Fibroblast of the conjunctiva (primary cell): ENCODE results near the gene RBMS1.
"Not testable (repeated sequence)": the region's sequence is repeated elsewhere in the genome, so short reads cannot be mapped to it uniquely, and the experiment has no call there.

Experiments used
- DNase-seq: peaks from one replicate; pipeline ENCODE4 v3.0.0-alpha.2; 2010; ENCODE audit warnings: low read depth

Gene RBMS1

GRCh38 chr2:160469621-160470204 is 23.9 kb downstream of the RBMS1 start:
- DNase-seq: no peak

DNA sequence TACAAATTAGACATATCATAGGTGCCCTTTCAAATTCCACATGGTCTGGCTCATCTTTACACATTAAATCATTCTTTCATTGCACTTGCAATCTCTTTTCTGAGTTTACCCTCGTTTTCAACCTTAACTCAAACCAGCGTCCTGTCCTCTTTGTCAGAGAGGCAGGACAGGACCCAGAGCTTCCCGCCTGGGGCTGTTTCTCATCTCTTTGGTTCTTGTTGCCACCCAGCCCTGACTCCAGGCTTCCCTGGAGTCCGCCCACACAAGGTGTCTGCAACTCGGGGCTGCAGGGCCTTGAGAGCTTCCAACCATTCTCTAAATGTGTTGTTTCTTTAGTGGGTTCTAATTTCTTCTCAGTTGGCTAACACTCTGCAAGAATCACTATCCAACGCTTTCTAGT is 24.4 kb downstream of the RBMS1 start:
- DNase-seq: no peak

DNA sequence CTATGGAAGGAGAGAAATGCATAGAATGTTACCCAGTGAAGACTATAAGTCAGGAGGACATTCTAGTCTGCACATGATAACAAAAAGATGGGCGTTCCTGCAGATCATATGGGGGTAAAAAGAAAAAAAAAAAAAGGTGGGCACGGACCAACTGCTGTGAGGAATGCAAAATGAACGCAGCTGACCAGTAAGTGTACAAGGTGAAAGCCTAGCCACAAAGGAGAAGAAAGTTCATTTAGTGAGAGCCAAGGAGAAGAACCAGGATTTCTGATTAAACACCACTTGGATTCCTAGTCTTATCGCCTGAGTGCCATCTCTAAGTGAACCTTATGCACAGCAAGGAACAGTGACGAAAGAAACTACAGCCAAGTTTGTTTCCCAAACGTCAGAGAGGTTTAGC is 26.5 kb downstream of the RBMS1 start:
- no peak for DNase-seq

GRCh38 chr2:160465406-160465805 is 28.2 kb downstream of the RBMS1 start:
- no peak for DNase-seq

DNA sequence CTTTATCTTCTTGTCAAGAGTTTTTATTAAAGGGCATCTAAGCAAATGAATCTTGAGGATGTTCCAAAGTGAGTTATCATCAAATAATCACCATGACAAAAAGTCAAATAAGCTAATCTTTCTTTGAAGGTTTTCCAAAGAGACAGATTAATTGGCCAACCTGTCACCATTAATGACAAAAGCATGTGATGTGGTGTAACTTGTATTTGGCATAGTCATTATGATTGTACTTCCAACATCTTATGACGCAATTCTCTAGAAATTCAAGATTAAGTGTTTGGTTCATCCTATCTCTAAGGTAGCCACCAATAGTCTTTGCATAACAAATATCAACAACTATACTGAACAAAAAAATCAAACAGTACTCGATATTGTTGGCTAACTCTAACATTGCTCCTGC is 28.6 kb downstream of the RBMS1 start:
- DNase-seq: no peak

DNA sequence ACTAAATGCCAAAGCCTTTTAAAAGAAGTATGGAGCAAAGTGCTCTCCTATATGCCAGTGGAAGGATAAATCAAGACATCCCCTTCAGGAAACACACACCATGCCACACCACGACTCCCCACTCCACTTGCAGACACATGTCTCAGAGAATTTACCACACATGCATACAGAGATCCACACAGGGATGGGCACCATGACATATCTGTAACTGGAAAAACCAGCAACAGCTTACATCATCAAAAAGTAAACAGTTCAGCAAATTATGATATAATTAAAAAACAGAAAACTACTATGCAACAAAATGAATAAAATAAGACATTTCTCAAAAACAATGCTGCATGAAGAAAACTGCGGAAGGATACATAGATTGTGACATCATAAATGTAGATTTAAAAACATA is 29.6 kb downstream of the RBMS1 start:
- DNase-seq: no peak

DNA sequence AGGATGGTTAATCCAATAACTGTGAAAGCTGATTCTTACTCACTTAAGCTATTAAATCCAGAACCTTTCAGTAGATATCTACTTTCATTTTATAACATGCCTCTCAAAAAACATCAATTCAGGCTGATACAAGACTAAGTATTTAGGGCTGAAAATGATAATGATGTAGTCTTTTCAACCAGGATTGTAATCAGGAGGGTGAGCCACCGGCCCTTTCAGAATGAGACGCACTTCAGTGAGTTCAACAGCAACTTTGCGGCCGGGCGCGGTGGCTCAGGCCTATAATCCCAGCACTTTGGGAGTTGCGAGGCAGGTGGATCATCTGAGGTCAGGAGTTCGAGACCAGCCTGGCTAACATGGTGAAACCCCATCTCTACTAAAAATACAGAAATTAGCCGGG is 30.4 kb downstream of the RBMS1 start:
- DNase-seq: no peak

DNA sequence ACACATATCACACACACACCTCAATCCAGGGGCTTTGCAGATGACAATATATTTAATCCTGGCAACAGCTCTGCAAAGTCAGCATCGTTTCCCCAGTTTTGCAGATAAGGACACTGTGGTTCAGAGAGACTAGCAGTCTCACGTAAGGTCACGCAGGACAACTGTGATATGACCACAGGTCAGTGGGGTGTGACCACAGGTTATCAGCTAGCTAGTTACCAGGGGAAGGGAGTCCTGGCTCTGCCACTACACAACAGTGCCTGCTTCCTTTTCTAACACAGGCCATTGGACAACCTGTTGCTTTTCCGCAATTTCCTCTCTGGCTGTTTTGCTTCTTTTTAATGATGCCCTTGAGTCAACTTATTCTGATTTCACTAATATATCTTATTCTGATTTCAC is 33.3 kb downstream of the RBMS1 start:
- no peak for DNase-seq

- no peak for DNase-seq
Measured at GRCh38 chr2:160459538-160460332, 33.9 kb downstream of the RBMS1 start.

GRCh38 chr2:160458718-160459453 is 34.7 kb downstream of the RBMS1 start:
- no peak for DNase-seq

- no peak for DNase-seq
Measured at GRCh38 chr2:160457588-160457987, 36.0 kb downstream of the RBMS1 start.

DNA sequence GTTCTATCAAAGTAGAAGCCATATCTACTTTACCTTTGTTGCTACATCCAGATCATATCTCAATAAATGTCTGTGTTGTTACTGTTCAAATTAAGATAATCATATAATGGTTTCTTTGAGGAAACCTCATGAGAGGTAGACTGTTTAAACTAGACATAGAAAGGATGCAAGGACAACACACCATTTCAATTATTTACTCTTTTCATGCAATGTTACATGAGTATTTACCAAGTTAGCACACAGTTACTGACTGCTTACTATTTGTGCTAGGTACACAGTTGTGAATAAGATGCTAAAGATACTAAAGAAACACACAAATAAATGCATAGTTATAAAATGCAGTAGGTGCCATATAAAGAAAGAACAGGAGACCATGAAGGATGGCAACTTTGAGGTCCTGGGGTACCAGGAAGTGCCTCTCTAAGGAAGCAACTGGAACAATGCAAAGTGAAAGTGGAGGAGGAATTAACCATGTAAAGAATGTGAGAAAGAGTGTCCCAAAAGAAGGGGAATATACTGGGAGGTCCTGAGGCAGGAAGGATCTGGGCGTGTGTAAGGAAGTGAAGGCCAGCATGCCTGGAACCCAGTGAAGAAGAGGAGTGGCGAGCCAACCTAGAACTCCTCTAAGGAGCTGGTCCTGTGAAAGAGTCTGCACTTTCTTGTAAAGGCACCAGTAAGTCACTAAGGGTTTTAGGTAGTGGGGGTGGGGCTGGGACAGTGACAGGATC is 39.4 kb downstream of the RBMS1 start:
- no peak for DNase-seq

- no peak for DNase-seq
Measured at GRCh38 chr2:160453111-160453820, 40.3 kb downstream of the RBMS1 start.

DNA sequence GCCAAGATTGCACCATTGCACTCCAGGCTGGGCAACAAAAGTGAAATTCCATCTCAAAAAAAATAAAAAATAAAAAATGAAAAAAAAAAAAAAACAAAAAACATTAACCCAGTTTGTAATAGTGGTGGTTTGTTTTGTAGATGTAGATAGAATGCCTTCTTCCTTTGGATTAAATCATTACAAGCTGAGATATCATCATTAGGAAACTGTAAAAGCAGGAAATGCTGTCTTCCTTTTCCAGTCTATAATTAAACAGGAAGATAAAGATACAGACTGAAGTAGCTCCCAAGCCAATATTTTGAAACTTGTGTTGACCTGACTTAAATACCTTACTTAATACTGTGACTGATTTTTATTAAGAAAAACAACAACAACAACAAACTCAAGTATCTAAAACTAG is 43.1 kb downstream of the RBMS1 start:
- DNase-seq: no peak

DNA sequence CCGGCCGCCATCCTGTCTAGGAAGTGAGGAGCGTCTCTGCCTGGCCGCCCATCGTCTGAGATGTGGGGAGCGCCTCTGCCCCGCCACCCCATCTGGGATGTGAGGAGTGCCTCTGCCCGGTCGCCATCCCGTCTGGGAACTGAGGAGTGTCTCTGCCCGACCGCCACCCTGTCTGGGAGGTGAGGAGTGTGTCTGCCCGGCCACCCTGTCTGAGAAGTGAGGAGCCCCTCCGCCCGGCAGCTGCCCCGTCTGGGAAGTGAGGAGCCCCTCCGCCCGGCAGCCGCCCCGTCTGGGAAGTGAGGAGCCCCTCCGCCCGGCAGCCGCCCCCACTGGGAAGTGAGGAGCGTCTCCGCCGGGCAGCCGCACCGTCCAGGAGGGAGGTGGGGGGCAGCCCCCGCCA is 44.8 kb downstream of the RBMS1 start:
- DNase-seq: not testable (repeated sequence)

DNA sequence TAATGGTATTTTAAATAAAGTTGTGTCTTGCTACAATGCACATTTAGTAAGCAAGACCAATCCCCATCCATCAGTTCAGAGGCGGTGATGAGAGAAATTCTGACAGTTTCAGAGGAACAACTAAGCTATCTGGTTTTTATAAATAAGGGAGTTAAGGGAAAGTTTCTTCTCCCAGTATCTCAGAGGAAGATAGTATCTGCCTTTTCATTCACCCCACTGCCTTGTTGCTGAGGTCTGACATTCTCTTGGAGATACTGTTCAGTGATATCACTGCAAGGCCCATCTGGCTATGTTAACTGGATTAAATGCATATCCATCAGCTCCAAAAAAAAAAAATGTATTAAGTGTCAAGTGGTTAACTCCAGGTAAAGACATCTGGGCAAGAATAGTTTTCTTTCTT is 47.9 kb downstream of the RBMS1 start:
- DNase-seq: no peak

DNA sequence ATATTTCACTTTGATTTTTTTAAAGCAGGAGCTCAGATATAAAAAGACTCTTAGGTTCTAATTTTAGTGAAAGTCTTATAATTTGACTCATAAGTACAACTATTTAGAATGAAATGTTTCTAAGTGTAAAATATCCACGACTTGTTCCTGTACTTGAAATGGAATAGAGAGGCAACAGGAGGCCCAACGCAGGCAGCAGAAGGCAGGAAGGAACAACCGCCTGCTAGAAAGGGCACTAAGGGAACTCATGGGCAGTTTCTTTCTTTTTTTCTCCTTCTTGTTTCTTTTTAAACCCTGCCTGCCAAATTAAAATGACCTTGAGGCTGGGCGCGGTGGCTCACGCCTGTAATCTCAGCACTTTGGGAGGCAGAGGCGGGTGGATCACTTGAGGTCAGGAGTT is 51.0 kb downstream of the RBMS1 start:
- DNase-seq: no peak

DNA sequence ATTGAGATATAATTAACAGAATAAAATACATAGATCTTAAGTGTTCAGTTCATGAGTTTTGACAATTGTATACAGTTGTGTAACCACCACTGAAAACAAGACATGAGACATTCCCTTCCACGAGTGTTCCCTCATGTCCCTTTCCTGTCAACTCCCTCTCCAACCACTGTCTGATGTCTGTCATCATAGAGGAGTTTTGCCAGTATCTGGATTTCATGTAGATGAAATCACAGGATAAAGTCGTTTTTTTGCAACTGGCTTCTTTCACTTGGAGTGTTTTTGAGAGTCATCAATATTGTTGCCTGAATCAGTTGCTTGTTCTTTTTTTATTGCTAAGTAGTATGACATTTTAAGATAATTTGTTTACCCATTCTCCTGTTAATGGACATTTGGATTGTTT is 52.7 kb downstream of the RBMS1 start:
- DNase-seq: no peak

DNA sequence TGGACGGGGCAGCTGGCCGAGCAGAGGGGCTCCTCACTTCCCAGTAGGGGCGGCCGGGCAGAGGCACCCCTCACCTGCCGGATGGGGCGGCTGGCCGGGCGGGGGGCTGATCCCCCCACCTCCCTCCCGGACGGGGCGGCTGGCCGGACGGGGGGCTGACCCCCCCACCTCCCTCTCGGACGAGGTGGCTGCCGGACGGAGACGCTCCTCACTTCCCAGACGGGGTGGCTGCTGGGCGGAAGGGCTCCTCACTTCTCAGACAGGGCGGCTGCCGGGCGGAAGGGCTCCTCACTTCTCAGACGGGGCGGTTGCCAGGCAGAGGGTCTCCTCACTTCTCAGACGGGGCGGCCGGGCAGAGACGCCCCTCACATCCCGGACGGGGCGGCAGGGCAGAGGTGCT is 54.6 kb downstream of the RBMS1 start:
- DNase-seq: not testable (repeated sequence)

DNA sequence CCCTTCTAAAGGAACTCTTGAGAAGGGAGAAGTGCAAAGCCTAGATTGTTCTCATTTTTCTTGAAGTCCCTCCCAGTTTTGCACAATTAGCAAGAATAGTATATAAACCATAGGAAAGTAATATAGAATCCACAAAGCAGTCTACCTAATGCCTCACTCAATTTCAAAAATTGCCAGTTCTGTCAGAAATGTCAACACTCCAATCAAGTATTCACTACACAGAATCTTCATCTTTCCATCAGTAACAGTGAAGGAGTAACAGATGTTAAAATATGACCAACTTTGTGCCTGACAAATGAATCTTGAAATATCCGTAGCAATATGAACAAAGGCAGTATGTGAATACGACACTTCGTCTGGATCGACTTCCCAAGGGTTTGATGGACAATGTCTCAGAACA is 56.3 kb downstream of the RBMS1 start:
- no peak for DNase-seq

DNA sequence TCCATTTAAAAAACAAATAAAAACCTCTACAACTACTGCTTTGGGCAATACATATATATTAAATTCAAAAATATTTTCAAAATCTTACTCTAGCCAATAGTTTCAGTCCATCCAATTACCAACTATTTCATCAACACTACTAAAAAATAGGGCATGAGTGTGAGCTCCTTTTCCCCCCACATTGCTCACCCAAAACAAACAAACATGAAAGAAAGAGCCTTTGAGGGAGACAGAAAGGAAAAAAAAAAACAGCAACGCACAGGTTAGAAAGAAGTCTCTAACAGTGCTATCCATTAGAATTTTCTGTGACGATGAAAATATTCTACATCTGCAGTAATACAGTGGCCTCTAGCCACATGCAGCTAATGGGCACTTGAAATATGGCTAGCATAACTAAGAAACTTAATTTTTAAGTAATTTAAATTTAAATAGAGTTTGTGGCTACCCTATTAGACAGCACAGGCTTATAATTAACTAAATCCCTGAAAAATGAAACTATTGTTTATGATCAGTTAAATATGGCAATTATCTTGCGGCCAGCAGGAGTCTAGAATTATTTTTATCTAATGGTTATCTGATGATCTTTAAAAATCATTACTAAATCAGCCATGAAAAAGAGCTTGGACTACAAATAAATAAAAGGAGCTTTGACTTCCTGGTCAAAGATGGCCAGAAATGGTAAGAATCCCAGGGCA is 59.2 kb downstream of the RBMS1 start:
- DNase-seq: no peak
